K562 (cell line): ENCODE data around the gene LRMDA. TPM values are rescaled to one million over a fixed set of nuclear protein-coding genes. Genes with fewer than 3 reads are reported as not detected.

Experiments used
- ATAC-seq: fragments of 200-7000 bp; cut with Tn5 transposase; 3 replicates; pipeline ENCODE4 v1.9.1; 2020; ENCODE audit warnings: moderate library complexity
- BruUV-seq: library from RNA; stranded (reverse); fragments of 400-500 nt; replicated peaks from 2 replicates; lab custom pipeline; 2021; lab: Mats Ljungman, UMichigan
- CTCF ChIA-PET: fragments of 300-600 bp; formaldehyde crosslinking; extraction: SDS; loops from one replicate; lab custom pipeline; 2021; ENCODE audit warnings: low intra/inter-chr PET ratio; lab: Yijun Ruan, JAX
- POLR2A ChIA-PET: fragments of 300-600, 350-650 bp; sonication (Branson Sonifier 250); formaldehyde crosslinking; extraction: SDS; loops from one replicate; lab custom pipeline; 2021; ENCODE audit warnings: antibody characterized with exemption, inconsistent platforms; lab: Yijun Ruan, JAX
- DNase-seq, 4 experiments: peaks; one replicate each; pipeline versions ENCODE4 v3.0.0 to v3.0.0-alpha.2; 2011 to 2018; ENCODE audit warnings: low spot score in 3 of 4, mixed read lengths in 3 of 4; ENCODE audit errors: extremely low read depth in 1 of 4
- FAIRE-seq: peaks from 2 replicates; lab custom pipeline; 2011; peaks lifted over from hg19 to GRCh38; lab: Jason Lieb, UNC
- H2AFZ ChIP-seq: 2 replicates; pipeline ENCODE4 v1.6.0; 2011; ENCODE audit warnings: low read depth, low read length, control low read depth, inconsistent platforms
- H3K27ac ChIP-seq: fragments of 200-600 bp; 3 replicates; pipeline ENCODE4 v1.8.0; 2011; ENCODE audit warnings: low read depth, mild to moderate bottlenecking, control low read depth, inconsistent platforms, low read length, moderate library complexity, mixed read lengths; ENCODE audit errors: extremely low read depth
- H3K27me3 ChIP-seq, 2 experiments: fragments of 300-600 bp in 1 of 2; 2 replicates in 1 of 2; 3 replicates in 1 of 2; pipeline versions ENCODE4 v1.6.0 to v1.8.0; 2011; ENCODE audit warnings: inconsistent platforms in 2 of 2, low read length in 2 of 2, mild to moderate bottlenecking in 1 of 2, mixed read lengths in 1 of 2, moderate library complexity in 1 of 2; ENCODE audit not compliant: control insufficient read depth in 2 of 2, insufficient read depth in 2 of 2
- H3K36me3 ChIP-seq: fragments of 300-600 bp; 3 replicates; pipeline ENCODE4 v1.8.0; 2011; ENCODE audit warnings: mild to moderate bottlenecking, low read length, inconsistent platforms; ENCODE audit not compliant: control insufficient read depth, insufficient read depth
- H3K4me1 ChIP-seq, 2 experiments: fragments of 200-600 bp in 1 of 2; replicated peaks in 1 of 2; 2 replicates in 1 of 2; 3 replicates in 1 of 2; pipeline versions ENCODE4 v1.5.1 to v1.8.0; 2011; ENCODE audit warnings: inconsistent platforms in 2 of 2, low read length in 2 of 2, mild to moderate bottlenecking in 1 of 2, mixed read lengths in 1 of 2, moderate library complexity in 1 of 2; ENCODE audit not compliant: control insufficient read depth in 2 of 2, insufficient read depth in 2 of 2
- H3K4me2 ChIP-seq: 2 replicates; pipeline ENCODE4 v1.6.1; 2011; ENCODE audit warnings: low read length, control low read depth, inconsistent platforms, mixed read lengths; ENCODE audit not compliant: insufficient read depth
- H3K4me3 ChIP-seq: fragments of 200-600 bp; sonication (generic), shearing (Covaris generic); 2 replicates; pipeline ENCODE4 v1.5.1; 2016; ENCODE audit warnings: control low read depth, inconsistent platforms
- H3K79me2 ChIP-seq: fragments of 200-600 bp; 3 replicates; pipeline ENCODE4 v1.8.0; 2011; ENCODE audit warnings: low read length, inconsistent platforms; ENCODE audit not compliant: control insufficient read depth, insufficient read depth
- H3K9ac ChIP-seq, 2 experiments: 2 replicates each; pipeline versions ENCODE4 v1.6.0 to v1.6.1; 2011; ENCODE audit warnings: low read depth in 2 of 2, low read length in 2 of 2, control low read depth in 1 of 2, inconsistent platforms in 1 of 2, mild to moderate bottlenecking in 1 of 2, mixed read lengths in 1 of 2; ENCODE audit not compliant: insufficient read depth in 1 of 2
- H3K9me1 ChIP-seq: one replicate; pipeline ENCODE4 v1.6.0; 2011; ENCODE audit warnings: inconsistent platforms, mild to moderate bottlenecking, low read length, moderate library complexity; ENCODE audit not compliant: control insufficient read depth, insufficient read depth
- H3K9me3 ChIP-seq: replicated peaks from 2 replicates; pipeline ENCODE4 v1.5.1; 2011; ENCODE audit warnings: low read depth, low read length, inconsistent platforms; ENCODE audit not compliant: control insufficient read depth, insufficient read depth
- H4K20me1 ChIP-seq: replicated peaks from 2 replicates; pipeline ENCODE4 v1.6.1; 2011; ENCODE audit warnings: low read length, inconsistent platforms, mixed read lengths; ENCODE audit not compliant: control insufficient read depth, insufficient read depth
- BMI1 ChIP-seq: fragments of 150-350 bp; IDR thresholded peaks from 2 replicates; pipeline ENCODE4 v1.6.1; 2014; ENCODE audit warnings: low read length
- BRF2 ChIP-seq: IDR thresholded peaks from 3 replicates; pipeline ENCODE4 v1.6.1; 2011; ENCODE audit warnings: borderline replicate concordance, mild to moderate bottlenecking; ENCODE audit not compliant: insufficient read length, insufficient read depth
- FOXA1 ChIP-seq: fragments of 450-650 bp; IDR thresholded peaks from 2 replicates; pipeline ENCODE4 v1.6.1; 2016; ENCODE audit warnings: mild to moderate bottlenecking, borderline replicate concordance
- MED1 ChIP-seq: sonication (generic); formaldehyde crosslinking; IDR thresholded peaks from 2 replicates; pipeline ENCODE4 v1.8.1; 2023; ENCODE audit warnings: missing genetic modification reagents, borderline replicate concordance
- MTA1 ChIP-seq: fragments of 450-650 bp; IDR thresholded peaks from 2 replicates; pipeline ENCODE4 v1.6.1; 2017; ENCODE audit warnings: borderline replicate concordance
- PTRF ChIP-seq: fragments of 450-650 bp; IDR thresholded peaks from 2 replicates; pipeline ENCODE4 v1.6.1; 2016; ENCODE audit warnings: mild to moderate bottlenecking, missing genetic modification characterization, missing compliant biosample characterization
- RAD51 ChIP-seq: fragments of 450-650 bp; IDR thresholded peaks from 2 replicates; pipeline ENCODE4 v1.7.1; 2016; ENCODE audit warnings: low read depth, mild to moderate bottlenecking, borderline replicate concordance
- RNF2 ChIP-seq: sonication (generic); IDR thresholded peaks from 2 replicates; pipeline ENCODE4 v1.6.1; 2016
- SFPQ ChIP-seq: fragments of 200-400 bp; formaldehyde crosslinking; IDR thresholded peaks from 2 replicates; pipeline ENCODE4 v1.6.1; 2017; ENCODE audit warnings: mild to moderate bottlenecking, low read depth, low read length, moderate library complexity
- TAF9B ChIP-seq: fragments of 450-650 bp; IDR thresholded peaks from 2 replicates; pipeline ENCODE4 v1.6.1; 2018; ENCODE audit warnings: mild to moderate bottlenecking; ENCODE audit not compliant: partially characterized antibody
- TGIF2 ChIP-seq: sonication (generic); formaldehyde crosslinking; IDR thresholded peaks from 2 replicates; pipeline ENCODE4 v1.8.1; 2022; ENCODE audit warnings: mild to moderate bottlenecking, missing genetic modification reagents, moderate library complexity
- ZBTB33 ChIP-seq: sonication (generic); formaldehyde crosslinking; IDR thresholded peaks from 2 replicates; pipeline ENCODE4 v1.8.1; 2023; ENCODE audit warnings: mild to moderate bottlenecking, missing genetic modification reagents
- ZFP1 ChIP-seq: fragments of 450-650 bp; formaldehyde crosslinking; IDR thresholded peaks from 2 replicates; pipeline ENCODE4 v1.4.0; 2020; ENCODE audit warnings: mild to moderate bottlenecking, mixed read lengths
- ZFP36 ChIP-seq: fragments of 150-350 bp; IDR thresholded peaks from 2 replicates; pipeline ENCODE4 v1.6.1; 2018; ENCODE audit warnings: low read length, low read depth; ENCODE audit not compliant: partially characterized antibody
- ZKSCAN3 ChIP-seq: fragments of 250-450 bp; sonication (Bioruptor Pico); IDR thresholded peaks from 2 replicates; pipeline ENCODE4 v1.4.0; 2020
- ZNF174 ChIP-seq: fragments of 250-450 bp; sonication (Bioruptor Pico); IDR thresholded peaks from 2 replicates; pipeline ENCODE4 v1.4.0; 2020; ENCODE audit warnings: mild to moderate bottlenecking
- ZNF445 ChIP-seq: fragments of 250-450 bp; sonication (Bioruptor Pico); IDR thresholded peaks from 2 replicates; pipeline ENCODE4 v1.4.0; 2020; ENCODE audit warnings: low read depth, mild to moderate bottlenecking, moderate library complexity
- ZZZ3 ChIP-seq: fragments of 450-650 bp; IDR thresholded peaks from 2 replicates; pipeline ENCODE4 v1.6.1; 2016; ENCODE audit warnings: antibody characterized with exemption, mild to moderate bottlenecking, moderate library complexity
- WGBS: fragments of 100-300 bp; shearing (Covaris generic); methylation state at CpG from one replicate; pipeline ENCODE4 v1.1.6; 2016; ENCODE audit warnings: low coverage, mixed read lengths; ENCODE audit not compliant: insufficient coverage; ENCODE audit errors: missing lambda C conversion rate; 5-methylcytosine and 5-hydroxymethylcytosine counted together
- in situ Hi-C: fragments of 300-500 bp; cut with MboI; formaldehyde crosslinking; loops from 4 replicates; pipeline ENCODE4 v1.15.0; 2018; ENCODE audit warnings: inconsistent platforms, mixed read lengths
- intact Hi-C: fragments of 100-400 bp; cut with micrococcal nuclease; formaldehyde crosslinking; loops from 2 replicates; pipeline ENCODE4 v1.14.2; 2022
- polyA plus RNA-seq, 8 experiments: library from polyadenylated mRNA; depleted of rRNA in 4 of 8; stranded (reverse) in 5 of 8; unstranded in 3 of 8; fragments of >200 nt; fragmentation: Nextera tagmentation in 2 of 8; fragmentation: Illumina TruSeq in 1 of 8; extraction: Ambion mirVana in 2 of 8; extraction: Trizol in 1 of 8; gene quantifications; 2 replicates each; pipeline versions ENCODE4 v1.2.1 to v1.2.3, GENCODE V29; 2011 to 2014; ENCODE audit warnings: inconsistent platforms in 1 of 8, missing spikeins in 1 of 8
- total RNA-seq, 7 experiments: library from RNA; depleted of rRNA in 6 of 7; stranded (reverse); fragments of >200 nt in 6 of 7; fragmentation: Illumina TruSeq in 2 of 7; extraction: Trizol in 2 of 7; gene quantifications; 2 replicates each; pipeline versions ENCODE4 v1.2.1 to v1.2.3, GENCODE V29; 2011 to 2021; ENCODE audit warnings: low replicate concordance in 1 of 7

LRMDA gene
- total and polyA plus RNA-seq, 9 of the 15 experiments (the other 6 are each of a cell fraction or from before 2014, with no cell fraction given) = 0.25 TPM; not detected in 8

GRCh38 chr10:75770626-75771081 is 339.2 kb downstream of the LRMDA start (continued):
- TF ChIP-seq RAD51 (no peak), SFPQ (no peak), ZBTB33 (CRISPR knock-in tag) (no peak), ZFP36 (no peak), ZNF174 (no peak)

- Histone ChIP-seq H3K4me2 (no peak overlapping the region), H3K4me1 (no peaks in the 10 kb centered on the region; a peak in 1 of 5 replicates), H3K9me1 (no peaks in the 10 kb centered on the region), H3K9ac (no peak overlapping the region; a peak in 1 of 4 replicates), H3K27ac (no peak overlapping the region), H4K20me1 (no peaks in the 10 kb centered on the region), H3K4me3 (no peak overlapping the region), H2AFZ (no peak overlapping the region), H3K79me2 (no peaks in the 10 kb centered on the region), H3K36me3 (no peaks in the 10 kb centered on the region), H3K9me3 (no peaks in the 10 kb centered on the region), H3K27me3 (peaks cover 0 to 4% of the 10 kb centered on the region in 2 experiments; a peak in 1 of 5 replicates)
- CTCF ChIA-PET = no interaction called here
- ATAC-seq (no peak), DNase-seq (no peak), FAIRE-seq (no peak)
- 0% methylated on average over 1 of the region's 1 CpG for WGBS
- in situ Hi-C loops = no loop called here
- POLR2A ChIA-PET = interaction anchor here (0.6 kb wide), 1 partner anchor 113 kb away, joined by 3 read pairs; no protein-coding TSS in a partner anchor
- intact Hi-C loops = no loop called here
- no TSS peak for BruUV-seq
- TF ChIP-seq ZZZ3 = no peak
- TF ChIP-seq MED1 = no peak
- TF ChIP-seq BMI1 = no peak
- TF ChIP-seq ZNF445 = no peak
- TF ChIP-seq TGIF2 (CRISPR knock-in tag) = no peak
- no peak for TF ChIP-seq ZFP1 (CRISPR knock-in tag)
- TF ChIP-seq RNF2 = no peak
- TF ChIP-seq PTRF (tag) = no peak
- TF ChIP-seq BRF2 = no peak
- no peak for TF ChIP-seq MTA1
- TF ChIP-seq TAF9B = no peak
- TF ChIP-seq FOXA1 = no peak
- no peak for TF ChIP-seq ZKSCAN3 (CRISPR knock-in tag)
These were observed 340.2 kb downstream of the LRMDA start for GRCh38 chr10:75771606-75772005.
